NOMO-1 treated with DMSO at 0.1 percent for 48 hours (cell line): ENCODE results near the gene SYT5.
"Not testable (repeated sequence)": the region's sequence is repeated elsewhere in the genome, so short reads cannot be mapped to it uniquely, and the experiment has no call there.

ENCODE experiments used
- DNase-seq: peaks from one replicate; lab custom pipeline; 2025; ENCODE audit not compliant: unreplicated experiment; lab: John Stamatoyannopoulos, UW

The SYT5 gene

DNA sequence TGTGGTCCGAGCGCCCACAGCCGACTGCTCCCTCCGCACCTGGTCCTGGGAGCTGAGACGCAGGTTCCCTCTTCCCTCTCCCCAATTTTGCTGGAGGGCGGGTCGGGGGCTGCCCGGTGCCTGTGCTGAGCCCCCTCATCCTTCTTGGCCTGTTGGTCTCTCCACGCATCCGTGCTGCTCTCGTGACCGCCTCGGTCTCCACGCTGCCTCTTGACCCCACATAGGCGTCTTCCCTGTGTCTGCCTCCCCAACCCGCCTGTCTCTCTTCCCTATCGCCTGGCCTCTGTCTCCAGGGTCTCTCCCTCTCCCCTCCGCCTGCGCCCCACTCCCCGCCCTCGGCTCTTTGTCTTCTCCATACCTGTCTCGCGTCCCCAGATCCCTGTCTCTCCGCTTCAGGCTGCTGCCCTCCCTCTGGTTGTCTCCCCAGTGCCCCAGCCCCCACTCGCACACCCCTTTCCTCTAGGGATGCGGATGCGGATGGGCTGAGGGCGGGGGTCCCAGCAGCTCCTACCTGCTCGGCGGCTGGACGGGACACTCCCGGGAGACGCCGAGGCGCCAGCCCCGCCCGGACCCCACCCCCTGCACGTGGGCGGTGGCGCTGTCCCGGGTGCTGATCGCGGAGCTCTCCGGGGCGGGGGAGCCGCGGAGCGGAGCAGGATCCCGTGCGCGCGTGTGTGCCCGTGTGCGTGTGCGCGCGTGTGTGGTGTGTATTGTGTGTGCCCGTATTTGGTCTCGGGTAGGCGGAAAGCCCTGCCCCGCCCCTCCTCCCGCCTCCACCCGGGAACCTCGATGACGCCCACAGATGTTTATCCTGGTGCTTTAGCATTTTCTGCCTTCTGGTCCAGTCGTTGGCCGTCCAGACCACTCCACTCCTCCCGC is at the start of gene SYT5:
Gene SYT5, minus strand, starts transcription at position 684 of the 879 bp plus-strand sequence. CDS start 1,248 bp downstream, outside the sequence.
- DNase-seq, result no peak

DNA sequence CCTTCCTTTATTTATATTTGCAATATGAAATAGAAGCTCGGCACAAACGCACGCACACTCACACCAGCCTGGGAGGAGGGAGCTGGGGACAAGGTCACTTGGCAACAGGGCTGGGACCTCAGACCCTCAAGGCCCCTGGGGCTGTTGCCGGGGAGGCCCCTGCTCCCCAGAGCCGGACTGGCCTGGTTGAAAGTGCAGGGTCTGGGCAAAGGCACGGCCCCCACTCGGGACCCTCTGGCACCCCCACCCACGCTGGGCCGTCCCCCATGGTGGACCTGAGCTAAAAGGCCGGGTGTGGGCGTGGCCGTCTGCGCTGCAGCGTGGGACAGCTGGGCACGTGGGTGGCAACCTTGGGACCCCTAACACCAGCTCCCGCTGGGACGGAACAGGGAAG is 49.7 kb upstream of the SYT5 start:
- DNase-seq, result no peak

DNA sequence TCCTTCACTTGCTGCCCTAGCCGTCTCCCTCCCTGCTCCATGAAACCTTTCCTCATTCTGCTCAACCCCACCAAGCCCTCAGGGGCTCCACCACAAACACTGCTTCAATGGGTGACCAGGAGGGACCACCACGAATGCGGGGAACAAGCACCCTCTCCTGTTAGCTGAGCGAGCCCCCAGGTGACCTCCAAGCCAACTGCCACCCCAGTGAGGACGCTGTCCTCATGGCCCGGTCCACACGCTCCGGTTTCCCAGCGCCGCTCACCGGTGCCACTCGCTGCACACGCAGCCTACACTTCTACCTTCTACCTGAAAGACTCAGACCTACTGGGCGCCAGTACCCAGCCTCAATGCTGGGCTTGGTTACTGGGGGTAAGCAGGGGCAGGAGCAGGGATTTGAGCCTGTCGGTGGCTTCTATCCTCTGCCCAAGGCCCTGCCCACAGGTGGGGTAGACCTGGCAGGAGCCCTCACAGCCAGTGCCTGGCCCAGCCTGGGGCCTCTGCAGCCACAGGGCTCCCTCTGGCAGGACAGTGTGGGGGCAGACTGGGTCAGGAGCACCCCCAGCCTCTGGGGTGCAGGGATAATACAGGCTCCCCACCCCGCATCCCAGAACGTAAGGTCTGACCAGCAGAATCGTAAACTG is 49.2 kb upstream of the SYT5 start:
- DNase-seq, result no peak

DNA sequence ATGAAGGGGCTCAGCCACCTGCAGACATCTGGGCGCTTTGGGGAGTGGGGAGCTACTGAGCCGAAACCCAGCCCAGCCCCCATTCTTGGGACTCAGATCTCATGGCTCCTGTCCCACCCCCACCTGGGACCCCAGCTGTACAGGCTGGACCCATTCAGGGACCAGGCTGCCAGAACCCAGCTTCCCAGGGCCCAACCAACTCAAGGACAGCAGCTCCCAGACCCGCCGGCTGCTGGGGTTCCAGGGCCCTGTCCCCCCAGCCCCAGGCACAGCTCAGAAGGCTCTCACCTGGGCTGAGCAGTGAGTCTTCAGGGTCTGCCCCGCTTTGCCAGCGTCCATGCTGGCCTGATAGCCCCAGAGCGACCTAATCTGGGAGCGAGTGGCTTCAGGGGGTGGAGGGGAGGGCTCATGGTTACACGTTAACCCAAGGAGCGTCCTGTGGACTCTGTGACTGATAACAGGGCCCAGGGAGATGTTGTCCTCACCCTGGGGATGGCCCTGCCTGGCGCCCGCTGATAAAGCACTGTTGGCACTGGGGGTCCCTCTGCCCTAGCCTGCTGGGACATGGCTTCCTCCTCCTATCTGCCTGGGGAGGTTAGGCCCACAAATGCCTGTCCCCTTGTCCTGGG is 48.4 kb upstream of the SYT5 start, which contains the start of gene TMEM86B:
Gene TMEM86B, minus strand, starts transcription at position 361 of the 629 bp plus-strand sequence. Its CDS starts 22 bp downstream, at position 339.
- no peak for DNase-seq

DNA sequence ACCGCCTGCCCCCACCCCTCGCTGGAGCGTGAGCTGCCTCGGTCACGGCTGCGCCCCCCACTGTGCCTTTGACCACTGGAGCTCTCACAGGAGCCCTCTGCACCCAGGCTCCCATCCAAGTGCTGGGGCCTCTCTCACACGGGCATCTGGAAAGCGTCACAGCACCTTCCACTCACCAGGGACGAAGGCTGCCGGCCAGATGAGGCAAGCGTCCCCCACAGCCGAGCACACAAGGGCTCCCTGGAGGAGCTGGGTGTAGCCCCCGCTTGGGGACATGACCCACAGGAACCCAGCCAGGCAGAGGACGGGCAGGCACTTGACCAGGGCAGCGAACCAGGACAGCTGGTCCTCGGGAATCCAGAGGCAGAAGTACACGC is 47.9 kb upstream of the SYT5 start:
- DNase-seq, result no peak

DNA sequence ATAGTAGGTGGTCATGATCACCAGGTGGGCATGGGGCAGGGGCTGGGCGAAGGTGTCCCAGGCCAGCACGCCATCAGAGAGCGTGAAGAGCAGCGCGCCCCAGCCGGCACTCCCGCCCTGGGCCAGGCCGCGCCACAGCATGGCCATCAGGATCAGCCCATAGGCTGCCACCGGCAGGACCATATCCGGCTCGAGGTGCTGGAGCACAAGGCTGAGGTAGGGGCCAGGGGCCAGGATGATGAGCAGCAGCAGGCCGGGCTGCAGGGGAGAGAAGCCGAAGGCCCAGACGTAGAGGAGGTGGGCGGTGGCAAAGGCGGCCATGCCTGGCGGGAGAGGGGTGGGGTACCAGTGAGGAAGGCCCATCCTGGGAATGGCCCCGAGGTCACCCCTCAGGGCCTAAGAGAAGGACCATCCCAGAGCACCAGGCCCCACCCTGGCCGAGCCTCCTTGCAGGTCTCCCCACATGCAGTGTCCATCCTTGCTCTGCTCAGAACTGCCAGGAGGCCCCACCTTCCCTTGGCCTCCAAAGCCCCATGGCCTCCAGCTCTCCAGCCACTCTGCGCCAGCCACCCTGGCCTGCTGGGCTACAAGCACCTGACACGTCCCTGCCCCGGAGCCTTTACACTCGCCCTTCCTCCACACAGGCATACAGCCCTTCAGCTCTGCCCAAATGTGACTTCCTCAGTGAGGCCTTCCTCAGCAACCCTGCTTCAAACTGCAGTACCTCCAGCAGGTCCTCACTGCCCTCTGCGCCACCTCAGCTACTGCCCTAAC is 47.3 kb upstream of the SYT5 start:
- no peak for DNase-seq

DNA sequence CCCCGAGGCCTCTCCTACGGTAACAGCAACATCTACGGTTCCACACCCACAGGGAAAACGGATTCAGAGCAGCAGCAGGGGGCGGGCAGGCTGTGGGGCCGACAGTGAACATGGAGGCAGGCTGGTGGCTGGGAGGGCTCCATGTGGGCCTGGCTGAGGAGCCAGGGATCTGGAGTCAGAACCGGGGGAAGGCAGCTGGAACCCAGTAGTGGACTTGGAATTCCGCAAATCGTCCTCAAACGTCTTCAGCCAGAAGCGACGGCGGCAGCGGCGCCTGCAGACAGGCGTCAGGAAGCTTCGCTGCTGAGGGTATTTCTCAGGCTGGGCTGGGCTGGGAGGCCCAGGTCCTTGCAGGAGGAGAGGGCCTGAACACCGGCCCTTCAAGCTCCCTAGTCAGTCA is 46.7 kb upstream of the SYT5 start:
- DNase-seq, result no peak

DNA sequence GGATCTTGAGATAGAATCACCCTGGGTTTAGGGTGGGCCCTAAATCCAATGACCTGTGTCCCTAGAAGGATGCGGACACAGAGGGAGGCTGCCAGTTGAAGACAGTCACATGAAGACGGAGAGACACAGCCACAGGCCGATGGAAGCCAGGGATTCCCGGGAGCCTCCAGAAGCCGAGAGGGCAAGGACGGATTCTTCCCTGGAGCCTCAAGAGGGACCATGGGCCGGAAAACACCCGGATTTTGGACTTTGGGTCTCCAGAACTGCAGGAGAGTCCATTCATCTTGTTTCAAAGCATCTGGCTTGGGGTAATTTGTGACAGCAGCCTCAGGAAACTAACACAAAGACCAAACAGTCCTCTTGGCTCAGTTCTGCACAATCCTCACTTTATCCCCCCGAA is 46.2 kb upstream of the SYT5 start:
- DNase-seq, result no peak

DNA sequence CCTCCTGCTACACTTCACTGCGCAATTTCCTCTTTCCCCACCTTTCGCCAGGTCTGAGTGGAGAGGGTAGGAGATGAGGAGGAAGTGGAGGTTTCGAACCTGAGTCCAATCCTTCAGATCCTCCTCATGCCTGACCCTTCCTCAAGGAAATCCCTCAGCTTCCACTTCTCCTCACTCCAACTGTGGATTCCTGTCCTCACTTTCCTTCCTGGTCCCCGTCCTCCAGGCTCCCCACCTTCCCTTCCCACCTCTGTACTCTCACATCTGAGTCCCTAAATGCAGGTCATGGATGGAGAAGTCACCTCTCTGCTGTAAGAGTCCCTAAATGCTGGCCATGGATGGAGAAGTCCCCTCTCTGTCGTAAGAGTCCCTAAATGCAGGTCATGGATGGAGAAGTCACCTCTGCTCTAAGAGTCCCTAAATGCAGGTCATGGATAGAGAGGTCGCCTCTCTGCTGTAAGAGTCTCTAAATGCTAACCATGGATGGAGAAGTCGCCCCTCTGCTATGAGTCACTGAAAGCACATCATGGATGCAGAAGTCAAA is 45.4 kb upstream of the SYT5 start:
- DNase-seq, result no peak

DNA sequence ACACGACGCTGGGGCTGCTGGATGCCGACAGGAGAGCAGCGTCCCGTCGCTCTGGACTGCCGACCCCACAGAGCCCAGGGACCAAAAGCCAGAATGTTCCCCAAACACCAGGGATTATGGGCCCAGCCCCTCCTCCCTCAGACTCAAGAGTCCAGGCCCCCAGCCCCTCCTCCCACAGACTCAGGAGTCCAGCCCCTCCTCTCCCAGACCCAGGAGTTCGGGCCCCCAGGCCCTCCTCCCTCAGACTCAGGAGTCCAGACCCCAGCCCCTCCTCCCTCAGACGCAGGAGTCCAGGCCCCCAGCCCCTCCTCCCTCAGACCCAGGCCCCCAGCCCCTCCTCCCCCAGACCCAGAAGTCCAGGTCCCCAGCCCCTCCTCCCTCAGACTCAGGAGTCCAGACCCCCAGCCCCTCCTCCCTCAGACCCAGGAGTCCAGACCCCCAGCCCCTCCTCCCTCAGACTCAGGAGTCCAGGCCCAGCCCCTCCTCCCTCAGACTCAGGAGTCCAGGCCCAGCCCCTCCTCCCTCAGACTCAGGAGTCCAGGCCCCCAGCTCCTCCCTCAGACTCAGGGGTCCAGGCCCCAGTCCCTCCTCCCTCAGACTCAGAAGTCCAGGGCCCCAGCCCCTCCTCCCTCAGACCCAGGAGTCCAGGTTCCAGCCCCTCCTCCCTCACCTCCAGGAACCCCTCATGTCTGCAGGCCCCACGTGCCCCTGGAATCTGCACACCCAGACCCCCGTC is 44.8 kb upstream of the SYT5 start:
- not testable (repeated sequence) for DNase-seq

DNA sequence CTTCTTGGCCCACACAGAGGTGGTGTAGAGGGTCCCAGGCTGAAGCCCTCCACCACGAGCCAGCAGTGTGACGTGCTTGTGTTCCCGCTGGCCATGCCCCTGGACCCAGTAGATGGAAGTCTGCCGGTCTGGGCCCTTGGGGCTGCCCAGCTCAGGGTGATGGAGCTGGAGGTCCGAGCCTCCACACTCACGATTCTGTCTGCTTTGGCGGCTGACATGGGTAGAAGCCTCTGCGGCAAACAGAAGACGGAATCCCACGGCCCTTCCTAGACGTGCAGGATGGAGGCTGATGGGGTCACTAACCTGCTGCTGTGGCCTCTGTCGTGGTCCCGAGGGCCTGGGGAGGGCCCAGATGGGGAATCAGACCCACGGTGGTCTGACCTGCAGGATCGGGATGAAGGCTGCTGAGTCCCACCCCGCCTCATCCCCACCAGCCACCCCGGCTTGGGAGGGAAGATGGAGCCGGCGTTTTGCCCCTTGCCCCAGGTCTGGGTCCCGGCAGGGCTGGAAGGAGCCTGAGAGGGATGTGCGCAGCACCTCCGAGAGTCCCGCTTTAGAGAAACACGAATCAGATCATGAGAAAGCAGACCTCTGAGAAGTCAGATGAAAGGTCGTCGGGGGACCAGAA is 44.1 kb upstream of the SYT5 start:
- DNase-seq, result no peak

DNA sequence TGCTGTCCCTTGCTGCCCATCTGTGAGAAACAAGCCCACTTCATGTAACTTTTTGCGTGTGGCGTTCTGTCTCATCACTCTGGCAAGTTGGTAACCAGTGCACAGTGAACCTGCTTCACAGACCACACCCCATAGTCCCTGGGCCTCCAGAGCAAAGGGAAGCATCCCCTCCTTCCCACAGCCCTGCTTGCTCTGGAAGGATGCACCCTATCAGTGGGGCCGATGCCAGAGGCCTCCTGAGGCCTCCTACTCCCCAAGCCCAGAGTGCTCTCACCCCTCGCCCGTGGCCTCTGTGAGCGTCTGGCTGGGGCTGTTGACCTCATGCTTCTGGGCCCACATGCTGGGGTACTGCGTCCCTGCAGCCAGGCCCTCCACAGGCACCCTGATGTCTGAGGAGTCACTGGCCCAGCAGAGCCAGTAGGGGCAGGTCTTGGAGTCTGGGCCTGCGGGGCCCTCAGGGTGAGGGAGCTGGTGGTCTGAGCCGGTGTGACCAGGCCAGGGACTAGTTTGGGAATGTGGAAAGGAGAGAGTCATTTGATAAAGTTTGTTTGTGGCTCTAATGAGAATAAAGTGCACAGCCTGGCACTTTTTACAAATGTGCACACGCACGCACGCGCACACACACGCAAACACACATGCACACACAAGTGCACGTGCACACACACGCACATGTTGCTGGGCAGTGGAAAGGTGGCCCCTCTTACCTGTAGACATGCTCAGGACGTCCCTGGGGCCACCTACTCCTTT is 43.4 kb upstream of the SYT5 start:
- DNase-seq, result no peak

DNA sequence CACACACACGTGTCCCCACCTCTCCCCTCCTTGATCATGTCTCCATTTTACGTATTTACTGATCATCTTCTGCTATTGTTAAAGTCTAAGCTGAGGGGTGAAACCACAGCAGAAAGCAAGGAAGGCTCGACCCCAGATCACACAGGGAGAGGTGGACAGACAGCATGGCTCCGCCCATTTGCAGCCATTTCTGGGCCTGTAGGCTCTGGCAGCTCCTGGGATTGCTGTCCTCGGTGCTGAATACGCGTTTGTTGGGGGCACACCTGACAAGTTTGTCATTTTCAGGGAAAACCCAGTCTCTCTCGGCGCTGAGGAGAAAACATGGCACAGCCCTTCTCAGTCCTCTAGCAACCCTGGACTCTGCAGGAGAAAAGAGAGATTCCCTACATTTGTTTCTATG is 40.4 kb upstream of the SYT5 start:
- no peak for DNase-seq

DNA sequence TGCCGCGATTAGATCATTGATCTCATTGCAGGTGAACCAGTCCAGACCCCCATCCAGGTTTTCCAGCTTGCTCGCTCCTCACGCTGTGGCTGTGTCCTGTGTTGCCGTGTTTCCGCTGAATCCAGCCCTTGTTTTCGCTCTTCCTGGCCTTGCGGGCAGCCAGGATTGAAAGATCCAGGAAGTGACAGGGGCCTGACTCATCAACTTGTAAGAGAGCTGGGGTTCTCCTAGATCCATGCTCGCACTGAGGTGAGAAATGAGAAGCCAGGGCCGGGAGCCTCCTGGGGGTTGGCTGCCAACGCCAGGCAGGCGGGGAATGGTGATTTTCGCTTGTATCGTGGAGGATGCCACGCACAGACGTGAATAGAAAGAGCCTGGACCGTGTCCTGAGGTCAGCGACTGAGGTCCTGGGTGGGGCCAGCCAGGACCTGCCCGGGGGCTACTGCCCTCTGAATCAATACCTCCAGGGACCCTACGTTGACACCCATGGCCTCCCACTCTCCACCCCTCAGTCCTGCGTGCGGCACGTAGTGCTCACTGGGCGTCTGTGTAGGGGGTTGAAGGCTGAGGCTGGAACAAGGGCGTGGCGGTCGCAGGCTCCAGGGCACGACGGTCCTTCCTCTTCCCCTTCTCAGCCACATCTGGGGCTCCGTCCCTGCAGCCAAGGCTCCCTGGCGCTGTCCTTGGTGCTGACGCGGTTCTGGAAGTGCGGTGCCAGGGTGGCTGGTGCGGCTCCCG is 36.5 kb upstream of the SYT5 start:
- DNase-seq, result peak; percentile 97

DNA sequence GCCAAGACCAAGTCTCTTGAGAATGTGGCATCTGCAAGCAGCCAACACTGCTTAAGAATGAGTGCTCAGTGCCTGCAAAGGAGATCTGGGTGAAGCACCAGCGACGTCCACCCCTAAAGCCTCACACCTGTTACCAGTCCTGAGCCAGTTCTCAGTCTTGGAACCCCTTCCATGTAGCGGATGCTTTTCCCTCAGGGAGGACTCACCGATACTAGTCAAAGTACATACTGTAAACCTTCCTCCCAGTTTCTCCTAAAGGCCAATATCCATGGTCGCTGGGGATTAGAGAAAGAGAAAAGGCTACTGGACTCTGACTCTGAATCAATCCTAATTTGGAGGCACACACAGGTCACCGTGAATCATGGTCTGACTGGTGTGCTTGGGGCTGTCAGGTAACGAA is 33.5 kb upstream of the SYT5 start:
- DNase-seq, result no peak

DNA sequence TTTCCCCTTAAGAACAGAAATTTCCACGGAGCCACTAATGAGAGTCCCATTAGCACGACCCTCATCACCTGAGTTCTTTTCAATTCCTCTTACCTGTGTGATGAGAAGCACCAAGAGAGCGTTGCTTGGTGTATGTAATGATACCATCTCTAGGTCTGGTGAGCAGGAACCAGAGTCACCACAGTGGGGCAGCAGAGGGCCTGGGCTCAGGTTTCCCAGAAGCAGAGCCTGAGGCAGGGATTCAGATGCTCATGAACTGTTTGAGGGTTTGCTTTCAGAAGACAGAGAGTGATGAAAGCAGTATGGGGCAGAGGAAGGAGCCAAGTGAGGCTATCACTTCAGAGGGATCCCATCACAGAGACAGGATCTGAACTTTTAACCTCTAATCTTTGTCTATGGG is 32.4 kb upstream of the SYT5 start:
- DNase-seq, result peak; percentile 77

DNA sequence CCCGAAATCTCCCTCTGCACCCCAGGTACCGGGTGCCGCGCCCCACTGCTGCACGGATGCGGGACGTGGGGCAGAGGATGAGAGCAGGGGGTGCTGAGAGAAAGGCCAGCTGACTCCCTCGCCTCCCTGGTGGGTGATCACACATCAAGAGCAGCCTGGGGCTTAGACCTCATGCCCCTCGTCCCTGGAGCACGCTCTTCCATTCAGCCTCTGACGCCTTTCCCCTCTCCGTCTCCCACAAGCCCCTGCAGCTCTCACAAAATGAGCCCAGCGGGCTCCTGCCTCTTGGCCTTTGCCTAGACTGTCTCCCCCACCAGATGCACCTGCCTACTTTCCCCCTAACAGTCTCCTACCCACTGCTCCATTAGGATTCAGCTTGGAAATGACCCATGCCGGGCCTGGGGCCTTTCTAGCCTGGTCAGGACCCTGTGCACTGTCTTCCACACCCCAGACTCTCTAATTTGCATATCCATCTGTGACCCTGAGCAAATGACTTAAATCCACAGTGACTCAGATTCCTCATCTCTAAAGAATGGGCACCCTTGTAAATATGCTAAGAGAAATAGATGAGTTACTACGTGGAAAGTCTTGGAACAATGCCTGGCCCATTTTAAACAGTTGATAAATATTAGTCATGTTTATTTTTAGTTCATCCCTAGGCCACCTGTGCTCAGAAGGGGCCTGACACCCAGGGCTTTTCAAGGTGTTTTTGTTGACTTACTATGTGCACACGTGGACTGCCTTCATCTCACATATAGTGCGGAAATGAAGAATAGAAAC is 29.8 kb upstream of the SYT5 start:
- DNase-seq, result no peak
